ENCODE measurements around the gene RABL6.
"Not testable (repeated sequence)": the region's sequence is repeated elsewhere in the genome, so short reads cannot be mapped to it uniquely, and the experiment has no call there.

Gene RABL6

GRCh38 chr9:136796238-136796774 is 11.4 kb upstream of the RABL6 start, which contains the start of gene CCDC183:
TSS of gene CCDC183 (plus strand) at chr9:136796338. CDS start at chr9:136796398, 60 bp downstream.
- H3K4me3 ChIP-seq (ENCODE audit: low read depth, low read length): no peak within 1 kb of the TSS
- ChIA-PET CTCF (interaction anchor here (1.2 kb wide), 1 partner anchor 239 kb away, joined by 3 read pairs; no protein-coding TSS in a partner anchor), POLR2A (no interaction called here)
- DNase-seq (ENCODE audit: low read depth, low spot score): no peak
- TF ChIP-seq, protein P1, sequence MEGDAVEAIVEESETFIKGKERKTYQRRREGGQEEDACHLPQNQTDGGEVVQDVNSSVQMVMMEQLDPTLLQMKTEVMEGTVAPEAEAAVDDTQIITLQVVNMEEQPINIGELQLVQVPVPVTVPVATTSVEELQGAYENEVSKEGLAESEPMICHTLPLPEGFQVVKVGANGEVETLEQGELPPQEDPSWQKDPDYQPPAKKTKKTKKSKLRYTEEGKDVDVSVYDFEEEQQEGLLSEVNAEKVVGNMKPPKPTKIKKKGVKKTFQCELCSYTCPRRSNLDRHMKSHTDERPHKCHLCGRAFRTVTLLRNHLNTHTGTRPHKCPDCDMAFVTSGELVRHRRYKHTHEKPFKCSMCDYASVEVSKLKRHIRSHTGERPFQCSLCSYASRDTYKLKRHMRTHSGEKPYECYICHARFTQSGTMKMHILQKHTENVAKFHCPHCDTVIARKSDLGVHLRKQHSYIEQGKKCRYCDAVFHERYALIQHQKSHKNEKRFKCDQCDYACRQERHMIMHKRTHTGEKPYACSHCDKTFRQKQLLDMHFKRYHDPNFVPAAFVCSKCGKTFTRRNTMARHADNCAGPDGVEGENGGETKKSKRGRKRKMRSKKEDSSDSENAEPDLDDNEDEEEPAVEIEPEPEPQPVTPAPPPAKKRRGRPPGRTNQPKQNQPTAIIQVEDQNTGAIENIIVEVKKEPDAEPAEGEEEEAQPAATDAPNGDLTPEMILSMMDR (IDR thresholded peaks at IDR 0.05; ENCODE audit: insufficient read depth, low read length, missing control alignments): no peak

GRCh38 chr9:136796775-136797347 is 10.9 kb upstream of the RABL6 start:
- CTCF ChIA-PET: interaction anchor here (1.2 kb wide), 1 partner anchor 238 kb away, joined by 3 read pairs; no protein-coding TSS in a partner anchor
- H3K4me3 ChIP-seq (ENCODE audit: low read depth, low read length); POLR2A ChIA-PET: not testable (repeated sequence)
- peak; percentile 19 for DNase-seq (ENCODE audit: low read depth, low spot score)

DNA sequence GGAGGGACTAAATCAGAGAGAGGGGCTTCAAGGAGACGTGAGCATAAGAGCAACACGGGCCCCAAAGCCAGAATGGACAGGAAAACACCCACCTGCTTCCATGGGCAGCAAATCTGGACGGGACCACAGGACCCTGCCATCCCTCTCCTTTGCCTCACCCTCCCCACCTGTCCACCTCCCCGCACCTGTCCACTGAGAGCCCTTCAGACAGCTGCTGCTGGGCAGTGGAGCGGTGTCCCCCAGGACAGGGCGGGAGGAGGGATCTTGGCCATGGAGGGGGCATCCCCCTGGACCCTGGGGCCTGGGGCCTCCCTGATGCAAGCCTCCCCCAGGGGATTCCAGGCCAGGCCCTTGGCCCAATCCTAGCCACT is 9.1 kb upstream of the RABL6 start:
- ChIA-PET CTCF (interaction anchor here (1.1 kb wide), 1 partner anchor 236 kb away, joined by 3 read pairs; no protein-coding TSS in a partner anchor), POLR2A (no interaction called here)
- no peak for DNase-seq (ENCODE audit: low read depth, low spot score)
- TF ChIP-seq, protein P1 (IDR thresholded peaks at IDR 0.05; ENCODE audit: insufficient read depth, low read length, missing control alignments): no peak
- no peak overlapping the region for H3K4me3 ChIP-seq (ENCODE audit: low read depth, low read length)

DNA sequence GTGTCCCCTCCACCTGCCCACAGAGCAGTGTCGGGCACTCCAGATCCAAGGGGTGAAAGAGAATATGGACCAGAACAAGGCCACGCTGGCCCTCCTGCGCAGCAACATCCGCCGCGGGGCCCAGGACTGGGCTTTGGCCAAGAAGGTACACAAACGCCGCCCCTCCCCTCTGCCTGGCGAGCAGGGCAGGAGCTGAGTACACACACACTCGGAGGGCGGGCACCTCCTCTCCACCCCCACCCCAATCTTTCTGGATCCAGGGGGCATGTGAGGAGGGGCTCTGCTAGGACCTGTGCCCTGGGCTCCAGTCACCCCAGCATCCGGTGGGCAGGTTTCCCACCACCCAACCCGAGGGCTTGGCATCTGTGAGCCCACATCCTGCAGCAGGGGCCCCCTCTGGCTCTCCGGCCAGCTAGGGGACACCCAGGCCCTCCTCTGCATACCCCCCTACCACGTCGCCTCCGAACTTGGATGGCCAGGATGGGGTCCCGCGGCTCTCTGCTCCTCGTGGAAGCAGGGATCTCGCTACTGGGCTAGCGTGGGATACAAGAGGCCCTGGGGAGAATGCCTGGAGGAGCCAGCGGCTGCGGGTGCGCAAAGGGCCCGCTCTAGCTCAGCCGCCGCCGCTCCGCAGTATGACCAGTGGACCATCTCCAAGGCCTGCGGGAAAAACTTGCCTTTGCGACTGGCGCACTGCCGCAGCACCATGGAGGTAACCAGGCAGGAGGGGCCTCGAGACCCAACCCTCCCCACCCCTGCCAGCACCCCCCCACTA is 8.5 kb upstream of the RABL6 start:
- POLR2A ChIA-PET: interaction anchor here (1.6 kb wide), 1 partner anchor 9 kb away, joined by 5 read pairs; the partner anchor contains the start of gene TMEM141
- no peak overlapping the region for H3K4me3 ChIP-seq (ENCODE audit: low read depth, low read length)
- TF ChIP-seq, protein P1 (IDR thresholded peaks at IDR 0.05; ENCODE audit: insufficient read depth, low read length, missing control alignments): no peak
- CTCF ChIA-PET: interaction anchor here (1.2 to 1.7 kb wide), 2 partner anchors 9 to 43 kb away, joined by 3 to 4 read pairs; partner anchors contain the start of genes AJM1 and RABL6
- DNase-seq (ENCODE audit: low read depth, low spot score): no peak

DNA sequence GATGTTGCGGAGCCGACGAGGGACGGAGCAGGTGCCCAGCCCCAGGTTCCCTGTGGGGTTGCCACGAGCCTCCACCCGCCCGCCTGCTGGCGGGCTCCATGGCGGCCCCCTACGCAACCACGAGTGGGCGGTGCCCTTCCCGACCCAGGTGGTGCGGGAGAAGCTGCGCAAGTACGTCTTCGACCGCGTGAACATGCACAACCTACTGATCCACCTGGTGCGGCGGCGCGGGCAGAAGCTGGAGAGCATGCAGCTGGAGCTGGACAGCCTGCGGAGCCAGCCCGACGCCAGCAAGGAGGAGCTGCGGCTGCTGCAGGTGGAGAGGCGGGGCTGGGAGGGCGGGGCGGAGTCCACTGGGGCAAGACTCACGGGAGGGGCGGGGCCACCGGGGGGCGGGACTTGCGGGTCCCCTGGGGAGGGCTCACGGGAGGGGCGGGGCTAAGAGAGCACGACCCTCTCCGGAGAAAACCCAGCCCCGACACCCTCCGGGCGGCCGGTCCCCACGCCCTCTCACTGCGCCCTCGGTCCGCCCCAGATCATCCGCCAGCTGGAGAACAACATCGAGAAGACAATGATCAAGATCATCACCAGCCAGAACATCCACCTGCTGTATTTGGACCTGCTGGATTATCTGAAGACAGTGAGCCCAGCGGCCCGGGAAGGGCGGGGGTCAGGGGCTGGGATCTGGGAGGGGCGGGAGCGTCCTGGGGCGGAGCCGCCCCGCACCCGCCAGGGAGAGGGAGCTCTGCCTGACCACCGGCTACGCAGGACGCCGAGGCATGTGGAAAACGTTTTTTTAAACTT is 7.7 kb upstream of the RABL6 start:
- POLR2A ChIA-PET: interaction anchor here (1.6 kb wide), 1 partner anchor 9 kb away, joined by 5 read pairs; the partner anchor contains the start of gene TMEM141
- CTCF ChIA-PET: interaction anchor here (1.1 to 1.8 kb wide), 5 partner anchors 8 to 42 kb away, joined by 3 to 9 read pairs (median 4); partner anchors contain the start of genes AJM1, RABL6 and TMEM141
- TF ChIP-seq, protein P1 (IDR thresholded peaks at IDR 0.05; ENCODE audit: insufficient read depth, low read length, missing control alignments): no peak
- H3K4me3 ChIP-seq (ENCODE audit: low read depth, low read length): 0 out of 2 replicates have a peak overlapping the region, but pooled peaks have one; percentile 8
- DNase-seq (ENCODE audit: low read depth, low spot score): no peak

- TF ChIP-seq, protein P1 (IDR thresholded peaks at IDR 0.05; ENCODE audit: insufficient read depth, low read length, missing control alignments): no peak
- ChIA-PET CTCF (interaction anchor here (0.7 to 7.1 kb wide), 4 partner anchors 9 to 14 kb away, joined by 3 to 69 read pairs (median 3); partner anchors contain the start of gene TMEM141), POLR2A (no interaction called here)
Measured at GRCh38 chr9:136802321-136802720, 5.4 kb upstream of the RABL6 start.

DNA sequence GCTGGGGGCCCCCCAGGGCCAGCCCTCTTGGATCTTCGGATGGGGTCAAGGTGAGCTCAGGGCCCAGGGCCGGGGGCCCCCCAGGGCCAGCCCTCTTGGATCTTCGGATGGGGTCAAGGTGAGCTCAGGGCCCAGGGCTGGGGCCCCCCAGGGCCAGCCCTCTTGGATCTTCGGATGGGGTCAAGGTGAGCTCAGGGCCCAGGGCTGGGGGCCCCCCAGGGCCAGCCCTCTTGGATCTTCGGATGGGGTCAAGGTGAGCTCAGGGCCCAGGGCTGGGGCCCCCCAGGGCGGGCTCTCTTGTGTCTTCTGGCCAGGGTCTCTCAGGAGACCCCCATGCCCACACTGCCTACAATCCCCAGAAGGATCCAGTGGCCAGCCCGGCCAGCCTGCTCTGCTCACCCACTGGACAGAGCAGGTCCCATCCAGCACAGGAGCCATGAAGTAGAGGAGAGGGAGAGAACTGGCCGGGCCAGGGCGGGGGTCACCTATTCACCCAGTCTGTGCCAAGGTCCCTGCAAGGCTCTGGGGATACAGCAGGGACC is 4.7 kb upstream of the RABL6 start:
- H3K4me3 ChIP-seq (ENCODE audit: low read depth, low read length); POLR2A ChIA-PET; DNase-seq (ENCODE audit: low read depth, low spot score): not testable (repeated sequence)
- CTCF ChIA-PET: interaction anchor here (0.7 to 7.1 kb wide), 4 partner anchors 8 to 15 kb away, joined by 3 to 69 read pairs (median 3); partner anchors contain the start of gene TMEM141

More at GRCh38 chr9:136802321-136802720, 5.4 kb upstream of the RABL6 start:
- H3K4me3 ChIP-seq (ENCODE audit: low read depth, low read length): no peak overlapping the region
- DNase-seq (ENCODE audit: low read depth, low spot score): no peak

All from AG04449 (cell line).